ENCODE results near the gene ANO1.
A peak's percentile ranks its signal among the peaks of the same experiment; 100 is the strongest.

Gene ANO1

GRCh38 chr11:70145071-70145470 lies 67.0 kb downstream of the ANO1 start:
- no peaks in the 10 kb centered on the region for H3K36me3 ChIP-seq (ENCODE audit: control insufficient read depth, insufficient read depth, low read length, severe bottlenecking)
- no peaks in the 10 kb centered on the region for H3K9me3 ChIP-seq (ENCODE audit: control insufficient read depth, low read length)
- peaks cover 69% of the 10 kb centered on the region for H3K27me3 ChIP-seq (replicated peaks; ENCODE audit: control insufficient read depth, insufficient read depth, low read length)
- H3K9ac ChIP-seq (ENCODE audit: low read length): no peak overlapping the region
- no peak overlapping the region for H3K4me3 ChIP-seq (ENCODE audit: low read length)
- peaks cover 6% of the 10 kb centered on the region for H3K4me1 ChIP-seq (ENCODE audit: control insufficient read depth, insufficient read depth, low read length)
- no peak for DNase-seq (ENCODE audit: low read depth)

- peaks cover 6% of the 10 kb centered on the region for H3K4me1 ChIP-seq (ENCODE audit: control insufficient read depth, insufficient read depth, low read length)
- peaks cover 67% of the 10 kb centered on the region for H3K27me3 ChIP-seq (replicated peaks; ENCODE audit: control insufficient read depth, insufficient read depth, low read length)
Observed at GRCh38 chr11:70145841-70146240, 67.7 kb downstream of the ANO1 start.

GRCh38 chr11:70146299-70146698 lies 68.2 kb downstream of the ANO1 start:
- DNase-seq (ENCODE audit: low read depth): no peak
- H3K4me1 ChIP-seq (ENCODE audit: control insufficient read depth, insufficient read depth, low read length): peaks cover 6% of the 10 kb centered on the region
- peaks cover 67% of the 10 kb centered on the region for H3K27me3 ChIP-seq (replicated peaks; ENCODE audit: control insufficient read depth, insufficient read depth, low read length)
- no peaks in the 10 kb centered on the region for H3K9me3 ChIP-seq (ENCODE audit: control insufficient read depth, low read length)
- no peak overlapping the region for H3K9ac ChIP-seq (ENCODE audit: low read length)
- no peaks in the 10 kb centered on the region for H3K36me3 ChIP-seq (ENCODE audit: control insufficient read depth, insufficient read depth, low read length, severe bottlenecking)
- H3K4me3 ChIP-seq (ENCODE audit: low read length): no peak overlapping the region

More at GRCh38 chr11:70145841-70146240, 67.7 kb downstream of the ANO1 start:
- no peaks in the 10 kb centered on the region for H3K9me3 ChIP-seq (ENCODE audit: control insufficient read depth, low read length)
- DNase-seq (ENCODE audit: low read depth): no peak
- no peak overlapping the region for H3K9ac ChIP-seq (ENCODE audit: low read length)
- H3K4me3 ChIP-seq (ENCODE audit: low read length): no peak overlapping the region
- H3K36me3 ChIP-seq (ENCODE audit: control insufficient read depth, insufficient read depth, low read length, severe bottlenecking): no peaks in the 10 kb centered on the region

GRCh38 chr11:70146895-70147520 lies 68.9 kb downstream of the ANO1 start:
- H3K36me3 ChIP-seq (ENCODE audit: control insufficient read depth, insufficient read depth, low read length, severe bottlenecking): no peaks in the 10 kb centered on the region
- H3K9me3 ChIP-seq (ENCODE audit: control insufficient read depth, low read length): no peaks in the 10 kb centered on the region
- H3K27me3 ChIP-seq (replicated peaks; ENCODE audit: control insufficient read depth, insufficient read depth, low read length): peaks cover 63% of the 10 kb centered on the region
- H3K9ac ChIP-seq (ENCODE audit: low read length): no peak overlapping the region
- no peak for DNase-seq (ENCODE audit: low read depth)
- H3K4me1 ChIP-seq (ENCODE audit: control insufficient read depth, insufficient read depth, low read length): peaks cover 1% of the 10 kb centered on the region
- no peak overlapping the region for H3K4me3 ChIP-seq (ENCODE audit: low read length)

GRCh38 chr11:70147668-70148067 lies 69.6 kb downstream of the ANO1 start:
- Histone ChIP-seq H3K4me1 (ENCODE audit: control insufficient read depth, insufficient read depth, low read length) (no peaks in the 10 kb centered on the region), H3K27me3 (replicated peaks; ENCODE audit: control insufficient read depth, insufficient read depth, low read length) (peaks cover 61% of the 10 kb centered on the region), H3K36me3 (ENCODE audit: control insufficient read depth, insufficient read depth, low read length, severe bottlenecking) (no peaks in the 10 kb centered on the region), H3K9ac (ENCODE audit: low read length) (no peak overlapping the region), H3K9me3 (ENCODE audit: control insufficient read depth, low read length) (no peaks in the 10 kb centered on the region), H3K4me3 (ENCODE audit: low read length) (no peak overlapping the region)
- no peak for DNase-seq (ENCODE audit: low read depth)

- H3K4me3 ChIP-seq (ENCODE audit: low read length): no peak overlapping the region
- H3K9ac ChIP-seq (ENCODE audit: low read length): no peak overlapping the region
- peaks cover 48% of the 10 kb centered on the region for H3K27me3 ChIP-seq (replicated peaks; ENCODE audit: control insufficient read depth, insufficient read depth, low read length)
- no peaks in the 10 kb centered on the region for H3K9me3 ChIP-seq (ENCODE audit: control insufficient read depth, low read length)
- no peaks in the 10 kb centered on the region for H3K36me3 ChIP-seq (ENCODE audit: control insufficient read depth, insufficient read depth, low read length, severe bottlenecking)
- H3K4me1 ChIP-seq (ENCODE audit: control insufficient read depth, insufficient read depth, low read length): no peaks in the 10 kb centered on the region
- no peak for DNase-seq (ENCODE audit: low read depth)
Observed at GRCh38 chr11:70151671-70152070, 73.6 kb downstream of the ANO1 start.

- Histone ChIP-seq H3K9me3 (ENCODE audit: control insufficient read depth, low read length) (no peaks in the 10 kb centered on the region), H3K9ac (ENCODE audit: low read length) (no peak overlapping the region), H3K4me3 (ENCODE audit: low read length) (no peak overlapping the region), H3K4me1 (ENCODE audit: control insufficient read depth, insufficient read depth, low read length) (no peaks in the 10 kb centered on the region), H3K27me3 (replicated peaks; ENCODE audit: control insufficient read depth, insufficient read depth, low read length) (peaks cover 36% of the 10 kb centered on the region), H3K36me3 (ENCODE audit: control insufficient read depth, insufficient read depth, low read length, severe bottlenecking) (no peaks in the 10 kb centered on the region)
- no peak for DNase-seq (ENCODE audit: low read depth)
Observed at GRCh38 chr11:70153133-70153727, 75.1 kb downstream of the ANO1 start.

GRCh38 chr11:70155386-70155785 lies 77.3 kb downstream of the ANO1 start:
- H3K4me3 ChIP-seq (ENCODE audit: low read length): no peak overlapping the region
- no peak for DNase-seq (ENCODE audit: low read depth)
- H3K9me3 ChIP-seq (ENCODE audit: control insufficient read depth, low read length): no peaks in the 10 kb centered on the region
- H3K36me3 ChIP-seq (ENCODE audit: control insufficient read depth, insufficient read depth, low read length, severe bottlenecking): no peaks in the 10 kb centered on the region
- H3K27me3 ChIP-seq (replicated peaks; ENCODE audit: control insufficient read depth, insufficient read depth, low read length): peaks cover 27% of the 10 kb centered on the region
- H3K9ac ChIP-seq (ENCODE audit: low read length): no peak overlapping the region
- no peaks in the 10 kb centered on the region for H3K4me1 ChIP-seq (ENCODE audit: control insufficient read depth, insufficient read depth, low read length)

GRCh38 chr11:70156291-70157037 lies 78.3 kb downstream of the ANO1 start:
- H3K27me3 ChIP-seq (replicated peaks; ENCODE audit: control insufficient read depth, insufficient read depth, low read length): peaks cover 24% of the 10 kb centered on the region
- no peak overlapping the region for H3K9ac ChIP-seq (ENCODE audit: low read length)
- no peaks in the 10 kb centered on the region for H3K36me3 ChIP-seq (ENCODE audit: control insufficient read depth, insufficient read depth, low read length, severe bottlenecking)
- no peaks in the 10 kb centered on the region for H3K9me3 ChIP-seq (ENCODE audit: control insufficient read depth, low read length)
- no peak for DNase-seq (ENCODE audit: low read depth)
- H3K4me3 ChIP-seq (ENCODE audit: low read length): no peak overlapping the region
- no peaks in the 10 kb centered on the region for H3K4me1 ChIP-seq (ENCODE audit: control insufficient read depth, insufficient read depth, low read length)

GRCh38 chr11:70158201-70158600 lies 80.1 kb downstream of the ANO1 start:
- peak; percentile 11 for DNase-seq (ENCODE audit: low read depth)
- no peaks in the 10 kb centered on the region for H3K36me3 ChIP-seq (ENCODE audit: control insufficient read depth, insufficient read depth, low read length, severe bottlenecking)
- H3K4me3 ChIP-seq (ENCODE audit: low read length): no peak overlapping the region
- no peaks in the 10 kb centered on the region for H3K9me3 ChIP-seq (ENCODE audit: control insufficient read depth, low read length)
- H3K9ac ChIP-seq (ENCODE audit: low read length): no peak overlapping the region
- no peaks in the 10 kb centered on the region for H3K4me1 ChIP-seq (ENCODE audit: control insufficient read depth, insufficient read depth, low read length)
- peaks cover 19% of the 10 kb centered on the region for H3K27me3 ChIP-seq (replicated peaks; ENCODE audit: control insufficient read depth, insufficient read depth, low read length)

GRCh38 chr11:70158757-70159389 lies 80.8 kb downstream of the ANO1 start:
- no peaks in the 10 kb centered on the region for H3K9me3 ChIP-seq (ENCODE audit: control insufficient read depth, low read length)
- no peak overlapping the region for H3K9ac ChIP-seq (ENCODE audit: low read length)
- no peak for DNase-seq (ENCODE audit: low read depth)
- no peaks in the 10 kb centered on the region for H3K36me3 ChIP-seq (ENCODE audit: control insufficient read depth, insufficient read depth, low read length, severe bottlenecking)
- peaks cover 24% of the 10 kb centered on the region for H3K27me3 ChIP-seq (replicated peaks; ENCODE audit: control insufficient read depth, insufficient read depth, low read length)
- no peak overlapping the region for H3K4me3 ChIP-seq (ENCODE audit: low read length)
- no peaks in the 10 kb centered on the region for H3K4me1 ChIP-seq (ENCODE audit: control insufficient read depth, insufficient read depth, low read length)

All from adipocyte (in vitro differentiated cells).